HepG2 (cell line): Measurements from ENCODE around the gene ZBTB46. TPM values are rescaled to one million over a fixed set of nuclear protein-coding genes. Genes with fewer than 3 reads are reported as not detected.
A peak's percentile ranks its signal among the peaks of the same experiment; 100 is the strongest.

ENCODE experiments used
- ARNT2 ChIP-seq: sonication (generic); formaldehyde crosslinking; IDR thresholded peaks from 2 replicates; pipeline ENCODE4 v1.8.0; 2022; ENCODE audit warnings: mild to moderate bottlenecking, low read depth, missing genetic modification reagents, moderate library complexity
- CCAR2 ChIP-seq: fragments of 200-400 bp; formaldehyde crosslinking; optimal IDR thresholded peaks from 2 replicates; pipeline ENCODE3; 2018; ENCODE audit warnings: low read depth, mild to moderate bottlenecking, low read length, moderate library complexity
- CREBL2 ChIP-seq: sonication (generic); formaldehyde crosslinking; IDR thresholded peaks from 2 replicates; pipeline ENCODE4 v1.8.1; 2023; ENCODE audit warnings: missing genetic modification reagents, mild to moderate bottlenecking, borderline replicate concordance
- MTF1 ChIP-seq: sonication (generic); formaldehyde crosslinking; IDR thresholded peaks from 2 replicates; pipeline ENCODE4 v1.5.0; 2020; ENCODE audit warnings: missing genetic modification reagents
- NKX3-1 ChIP-seq: sonication (generic); formaldehyde crosslinking; IDR thresholded peaks from 2 replicates; pipeline ENCODE4 v1.5.0; 2020; ENCODE audit warnings: missing genetic modification reagents
- NR2F2 ChIP-seq: IDR thresholded peaks from 2 replicates; pipeline ENCODE4 v1.6.1; 2012; ENCODE audit warnings: low read depth, inconsistent platforms, borderline replicate concordance
- ONECUT2 ChIP-seq: sonication (generic); formaldehyde crosslinking; IDR thresholded peaks from 2 replicates; pipeline ENCODE4 v1.4.0; 2020; ENCODE audit warnings: missing genetic modification reagents
- PHF20 ChIP-seq: sonication (generic); formaldehyde crosslinking; IDR thresholded peaks from 2 replicates; pipeline ENCODE4 v1.5.0; 2020; ENCODE audit warnings: mild to moderate bottlenecking, missing genetic modification reagents
- POGK ChIP-seq: sonication (generic); formaldehyde crosslinking; conservative IDR thresholded peaks from 2 replicates; pipeline ENCODE4 v1.8.0; 2022; ENCODE audit warnings: mild to moderate bottlenecking, moderate library complexity, missing genetic modification reagents
- REPIN1 ChIP-seq: sonication (generic); formaldehyde crosslinking; IDR thresholded peaks from 2 replicates; pipeline ENCODE4 v1.8.0; 2022; ENCODE audit warnings: missing genetic modification reagents, low read depth, mild to moderate bottlenecking, borderline replicate concordance
- SALL1 ChIP-seq: sonication (generic); formaldehyde crosslinking; IDR thresholded peaks from 2 replicates; pipeline ENCODE4 v1.8.0; 2022; ENCODE audit warnings: mild to moderate bottlenecking, missing genetic modification reagents
- SMAD3 ChIP-seq: sonication (generic); formaldehyde crosslinking; IDR thresholded peaks from 2 replicates; pipeline ENCODE4 v1.4.0; 2020; ENCODE audit warnings: missing genetic modification reagents
- SMARCE1 ChIP-seq: fragments of 450-650 bp; IDR thresholded peaks from 2 replicates; pipeline ENCODE4 v1.6.1; 2017; ENCODE audit warnings: borderline replicate concordance
- THAP9 ChIP-seq: sonication (generic); formaldehyde crosslinking; IDR thresholded peaks from 2 replicates; pipeline ENCODE4; 2020; ENCODE audit warnings: missing genetic modification reagents, mild to moderate bottlenecking, borderline replicate concordance
- YEATS4 ChIP-seq: sonication (generic); formaldehyde crosslinking; IDR thresholded peaks from 2 replicates; pipeline ENCODE4 v1.4.0; 2020; ENCODE audit warnings: missing genetic modification reagents, borderline replicate concordance
- ZBTB46 ChIP-seq: sonication (generic); formaldehyde crosslinking; IDR thresholded peaks from 2 replicates; pipeline ENCODE4 v1.4.0; 2020; ENCODE audit warnings: mild to moderate bottlenecking, missing genetic modification reagents, borderline replicate concordance
- ZC3H13 ChIP-seq: sonication (generic); formaldehyde crosslinking; IDR thresholded peaks from 2 replicates; pipeline ENCODE4 v1.8.1; 2023; ENCODE audit warnings: mild to moderate bottlenecking, missing genetic modification reagents, moderate library complexity
- ZFP1 ChIP-seq: IDR thresholded peaks from 2 replicates; pipeline ENCODE4 v1.6.1; 2016
- ZNF20 ChIP-seq: sonication (generic); formaldehyde crosslinking; IDR thresholded peaks from 2 replicates; pipeline ENCODE4 v1.4.0; 2020; ENCODE audit warnings: mild to moderate bottlenecking, moderate library complexity, missing genetic modification reagents
- ZNF296 ChIP-seq: sonication (generic); formaldehyde crosslinking; conservative IDR thresholded peaks from 2 replicates; pipeline ENCODE4 v1.5.0; 2020; ENCODE audit warnings: mild to moderate bottlenecking, missing genetic modification reagents
- ZNF343 ChIP-seq: sonication (generic); formaldehyde crosslinking; IDR thresholded peaks from 2 replicates; pipeline ENCODE4 v1.4.0; 2020; ENCODE audit warnings: mild to moderate bottlenecking, missing genetic modification reagents
- ZNF570 ChIP-seq: sonication (generic); formaldehyde crosslinking; IDR thresholded peaks from 2 replicates; pipeline ENCODE4 v1.4.0; 2020; ENCODE audit warnings: mild to moderate bottlenecking, missing genetic modification reagents, borderline replicate concordance
- ZNF607 ChIP-seq: sonication (generic); formaldehyde crosslinking; IDR thresholded peaks from 2 replicates; pipeline ENCODE4 v1.5.1; 2020; ENCODE audit warnings: missing genetic modification reagents, mild to moderate bottlenecking, borderline replicate concordance
- ZNF776 ChIP-seq: sonication (generic); formaldehyde crosslinking; IDR thresholded peaks from 2 replicates; pipeline ENCODE4 v1.4.0; 2020; ENCODE audit warnings: mild to moderate bottlenecking, missing genetic modification reagents
- polyA plus RNA-seq, 8 experiments: library from polyadenylated mRNA; depleted of rRNA in 3 of 8; stranded (reverse) in 7 of 8; unstranded in 1 of 8; fragments of >200 nt; fragmentation: Illumina TruSeq in 4 of 8; extraction: Trizol in 4 of 8; gene quantifications; 2 replicates each; pipeline versions ENCODE4 v1.2.1 to v1.2.3, GENCODE V29; 2011 to 2016; ENCODE audit warnings: low read depth in 4 of 8, missing spikeins in 1 of 8, mixed read lengths in 1 of 8; ENCODE audit not compliant: insufficient read depth in 1 of 8
- total RNA-seq, 5 experiments: library from RNA; depleted of rRNA; stranded (reverse); fragments of >200 nt; fragmentation: Illumina TruSeq; extraction: Trizol; gene quantifications; 2 replicates each; pipeline ENCODE4 v1.2.3, GENCODE V29; 2016; ENCODE audit warnings: low read depth in 1 of 5

ZBTB46 gene
- total and polyA plus RNA-seq, 2 of the 13 experiments (the other 11 are each of a cell fraction or from before 2014, with no cell fraction given), result 1.6 to 13.5 TPM

GRCh38 chr20:63744574-63745423, 86.3 kb downstream of the ZBTB46 start (continued):
- no peak for TF ChIP-seq ARNT2 (CRISPR knock-in tag)
- no peak for TF ChIP-seq CCAR2
- TF ChIP-seq ZNF20 (CRISPR knock-in tag), result no peak
- TF ChIP-seq YEATS4 (CRISPR knock-in tag), result no peak
- peak; percentile 37; the same call in 1 of the 2 replicates for TF ChIP-seq ZNF343 (CRISPR knock-in tag)
- no peak for TF ChIP-seq PHF20 (CRISPR knock-in tag)
- no peak for TF ChIP-seq ZBTB46 (CRISPR knock-in tag)
- 0 out of 2 replicates have a peak, but pooled peaks have one; percentile 76 for TF ChIP-seq ZNF570 (CRISPR knock-in tag)
- TF ChIP-seq THAP9 (CRISPR knock-in tag), result peak; percentile 52; the same call in 1 of the 2 replicates
- TF ChIP-seq SMAD3 (CRISPR knock-in tag), result no peak
- 0 out of 2 replicates have a peak, but pooled peaks have one; percentile 3 for TF ChIP-seq NR2F2
- no peak for TF ChIP-seq MTF1 (CRISPR knock-in tag)
- no peak for TF ChIP-seq SMARCE1
- no peak for TF ChIP-seq ZNF607 (CRISPR knock-in tag)
- no peak for TF ChIP-seq ZNF296 (CRISPR knock-in tag)
- 0 out of 2 replicates have a peak, but pooled peaks have one; percentile 48 for TF ChIP-seq POGK (CRISPR knock-in tag)
- peak; percentile 76; the same call in 1 of the 2 replicates for TF ChIP-seq REPIN1 (CRISPR knock-in tag)
- no peak for TF ChIP-seq NKX3-1 (CRISPR knock-in tag)
- TF ChIP-seq ZNF776, result no peak
- TF ChIP-seq SALL1 (CRISPR knock-in tag), result no peak
- 0 out of 2 replicates have a peak, but pooled peaks have one; percentile 18 for TF ChIP-seq ZFP1 (CRISPR knock-in tag)
- TF ChIP-seq CREBL2 (CRISPR knock-in tag), result no peak
- TF ChIP-seq ONECUT2 (CRISPR knock-in tag), result no peak
- TF ChIP-seq ZC3H13 (CRISPR knock-in tag), result peak; percentile 93
